Activated CD4-positive, alpha-beta T cell treated with anti-CD3 and anti-CD28 coated beads, Interleukin-2, amount 10 ng/mL, durations not matched to agents 24 days and 14 days (primary cell): Measurements from ENCODE around the gene PTPRN2. TPM values are rescaled to one million over a fixed set of nuclear protein-coding genes. Genes with fewer than 3 reads are reported as not detected.
"Not testable (repeated sequence)": the region's sequence is repeated elsewhere in the genome, so short reads cannot be mapped to it uniquely, and the experiment has no call there.

Experiments used
- DNase-seq: peaks from one replicate; pipeline ENCODE4 v3.0.0; 2022
- H3K27ac Mint-ChIP-seq: one replicate; pipeline ENCODE4 v1.8.0; 2022; ENCODE audit warnings: mild to moderate bottlenecking, mixed read lengths
- H3K27me3 Mint-ChIP-seq: one replicate; pipeline ENCODE4 v1.8.0; 2022; ENCODE audit warnings: mixed read lengths
- H3K36me3 Mint-ChIP-seq: one replicate; pipeline ENCODE4 v1.8.0; 2022; ENCODE audit warnings: low read depth, mild to moderate bottlenecking, mixed read lengths
- H3K4me1 Mint-ChIP-seq: one replicate; pipeline ENCODE4 v1.8.0; 2021; ENCODE audit warnings: mixed read lengths
- H3K4me3 Mint-ChIP-seq: one replicate; pipeline ENCODE4 v1.8.0; 2022; ENCODE audit warnings: mild to moderate bottlenecking, moderate library complexity, mixed read lengths
- H3K9me3 Mint-ChIP-seq: one replicate; pipeline ENCODE4 v1.8.0; 2021; ENCODE audit warnings: mixed read lengths
- intact Hi-C: fragments of 100-400 bp; cut with micrococcal nuclease; formaldehyde crosslinking; loops from one replicate; pipeline ENCODE4 v1.15.1; 2023
- total RNA-seq: library from RNA; stranded (reverse); gene quantifications from 2 replicates; pipeline ENCODE4 v1.2.3, GENCODE V29; 2022

Gene PTPRN2
- total RNA-seq, 1 donor from 2014 or later: 0.33 TPM

GRCh38 chr7:158044482-158044823 lies 543.2 kb downstream of the PTPRN2 start:
- Mint-ChIP-seq H3K27me3 (no peaks in the 10 kb centered on the region), H3K9me3 (peaks cover 8% of the 10 kb centered on the region), H3K36me3 (no peaks in the 10 kb centered on the region), H3K4me3 (no peak overlapping the region), H3K4me1 (no peaks in the 10 kb centered on the region), H3K27ac (no peak overlapping the region)
- intact Hi-C loops: no loop called here
- no peak for DNase-seq

- intact Hi-C loops: no loop called here
- no peaks in the 10 kb centered on the region for H3K36me3 Mint-ChIP-seq
Observed at GRCh38 chr7:158043551-158044481, 543.8 kb downstream of the PTPRN2 start.

GRCh38 chr7:158042156-158042880 lies 545.3 kb downstream of the PTPRN2 start:
- H3K36me3 Mint-ChIP-seq: no peaks in the 10 kb centered on the region
- no peak overlapping the region for H3K27ac Mint-ChIP-seq
- H3K4me1 Mint-ChIP-seq: no peaks in the 10 kb centered on the region
- DNase-seq: no peak
- H3K27me3 Mint-ChIP-seq: no peaks in the 10 kb centered on the region
- H3K9me3 Mint-ChIP-seq: peaks cover 11% of the 10 kb centered on the region
- intact Hi-C loops: no loop called here
- no peak overlapping the region for H3K4me3 Mint-ChIP-seq

More at GRCh38 chr7:158043551-158044481, 543.8 kb downstream of the PTPRN2 start:
- H3K9me3 Mint-ChIP-seq: peaks cover 11% of the 10 kb centered on the region
- no peak overlapping the region for H3K27ac Mint-ChIP-seq
- H3K27me3 Mint-ChIP-seq: no peaks in the 10 kb centered on the region
- no peak for DNase-seq
- no peak overlapping the region for H3K4me3 Mint-ChIP-seq
- H3K4me1 Mint-ChIP-seq: no peaks in the 10 kb centered on the region

GRCh38 chr7:158040199-158040598 lies 547.4 kb downstream of the PTPRN2 start:
- no peak overlapping the region for H3K27ac Mint-ChIP-seq
- intact Hi-C loops: no loop called here
- no peaks in the 10 kb centered on the region for H3K27me3 Mint-ChIP-seq
- H3K9me3 Mint-ChIP-seq: peaks cover 12% of the 10 kb centered on the region
- DNase-seq: no peak
- H3K36me3 Mint-ChIP-seq: no peaks in the 10 kb centered on the region
- H3K4me3 Mint-ChIP-seq: no peak overlapping the region
- no peaks in the 10 kb centered on the region for H3K4me1 Mint-ChIP-seq

GRCh38 chr7:158039270-158039669 lies 548.4 kb downstream of the PTPRN2 start:
- no peak for DNase-seq
- Mint-ChIP-seq H3K27ac (no peak overlapping the region), H3K4me1 (no peaks in the 10 kb centered on the region), H3K4me3 (no peak overlapping the region), H3K27me3 (no peaks in the 10 kb centered on the region), H3K36me3 (no peaks in the 10 kb centered on the region), H3K9me3 (peaks cover 15% of the 10 kb centered on the region)
- intact Hi-C loops: no loop called here

- no peaks in the 10 kb centered on the region for H3K36me3 Mint-ChIP-seq
- H3K27ac Mint-ChIP-seq: no peak overlapping the region
- no peak for DNase-seq
- intact Hi-C loops: no loop called here
- peaks cover 2% of the 10 kb centered on the region for H3K27me3 Mint-ChIP-seq
- peaks cover 19% of the 10 kb centered on the region for H3K9me3 Mint-ChIP-seq
- no peaks in the 10 kb centered on the region for H3K4me1 Mint-ChIP-seq
- H3K4me3 Mint-ChIP-seq: no peak overlapping the region
Observed at GRCh38 chr7:158037211-158037610, 550.4 kb downstream of the PTPRN2 start.

GRCh38 chr7:158035343-158035742 lies 552.3 kb downstream of the PTPRN2 start:
- Mint-ChIP-seq H3K27ac (no peak overlapping the region), H3K36me3 (no peaks in the 10 kb centered on the region), H3K4me3 (no peak overlapping the region), H3K9me3 (peaks cover 19% of the 10 kb centered on the region), H3K4me1 (no peaks in the 10 kb centered on the region), H3K27me3 (peaks cover 2% of the 10 kb centered on the region)
- intact Hi-C loops: no loop called here
- no peak for DNase-seq

- intact Hi-C loops: no loop called here
- H3K27me3 Mint-ChIP-seq: peaks cover 2% of the 10 kb centered on the region
- H3K9me3 Mint-ChIP-seq: peaks cover 12% of the 10 kb centered on the region
- H3K27ac Mint-ChIP-seq: no peak overlapping the region
- no peaks in the 10 kb centered on the region for H3K36me3 Mint-ChIP-seq
- DNase-seq: no peak
- no peaks in the 10 kb centered on the region for H3K4me1 Mint-ChIP-seq
- no peak overlapping the region for H3K4me3 Mint-ChIP-seq
Observed at GRCh38 chr7:158034571-158034970, 553.1 kb downstream of the PTPRN2 start.

GRCh38 chr7:158033925-158034324 lies 553.7 kb downstream of the PTPRN2 start:
- intact Hi-C loops, DNase-seq, H3K36me3 Mint-ChIP-seq, H3K27me3 Mint-ChIP-seq, H3K27ac Mint-ChIP-seq, H3K9me3 Mint-ChIP-seq, H3K4me3 Mint-ChIP-seq, H3K4me1 Mint-ChIP-seq: not testable (repeated sequence)

- Mint-ChIP-seq H3K27ac (no peak overlapping the region), H3K9me3 (peaks cover 7% of the 10 kb centered on the region), H3K4me1 (no peaks in the 10 kb centered on the region), H3K27me3 (peaks cover 2% of the 10 kb centered on the region), H3K4me3 (no peak overlapping the region), H3K36me3 (no peaks in the 10 kb centered on the region)
- no peak for DNase-seq
- intact Hi-C loops: no loop called here
Observed at GRCh38 chr7:158033196-158033595, 554.4 kb downstream of the PTPRN2 start.

- H3K4me1 Mint-ChIP-seq: no peaks in the 10 kb centered on the region
- peaks cover 7% of the 10 kb centered on the region for H3K9me3 Mint-ChIP-seq
- H3K4me3 Mint-ChIP-seq: no peak overlapping the region
- no peak overlapping the region for H3K27ac Mint-ChIP-seq
- DNase-seq: no peak
- H3K27me3 Mint-ChIP-seq: peaks cover 2% of the 10 kb centered on the region
- H3K36me3 Mint-ChIP-seq: no peaks in the 10 kb centered on the region
- intact Hi-C loops: no loop called here
Observed at GRCh38 chr7:158032561-158033115, 555.0 kb downstream of the PTPRN2 start.

GRCh38 chr7:158031867-158032308 lies 555.7 kb downstream of the PTPRN2 start:
- Mint-ChIP-seq H3K27me3 (peaks cover 2% of the 10 kb centered on the region), H3K36me3 (no peaks in the 10 kb centered on the region), H3K4me1 (no peaks in the 10 kb centered on the region), H3K27ac (no peak overlapping the region), H3K9me3 (peaks cover 7% of the 10 kb centered on the region), H3K4me3 (no peak overlapping the region)
- intact Hi-C loops: no loop called here
- no peak for DNase-seq

GRCh38 chr7:158030566-158030965 lies 557.1 kb downstream of the PTPRN2 start:
- H3K27ac Mint-ChIP-seq: no peak overlapping the region
- peaks cover 2% of the 10 kb centered on the region for H3K27me3 Mint-ChIP-seq
- no peaks in the 10 kb centered on the region for H3K4me1 Mint-ChIP-seq
- DNase-seq: no peak
- H3K4me3 Mint-ChIP-seq: no peak overlapping the region
- no peaks in the 10 kb centered on the region for H3K36me3 Mint-ChIP-seq
- intact Hi-C loops: no loop called here
- H3K9me3 Mint-ChIP-seq: peaks cover 7% of the 10 kb centered on the region

- Mint-ChIP-seq H3K27ac (no peak overlapping the region), H3K4me1 (no peaks in the 10 kb centered on the region), H3K4me3 (no peak overlapping the region), H3K27me3 (peaks cover 2% of the 10 kb centered on the region), H3K36me3 (no peaks in the 10 kb centered on the region), H3K9me3 (peaks cover 5% of the 10 kb centered on the region)
- intact Hi-C loops: no loop called here
- no peak for DNase-seq
Observed at GRCh38 chr7:158030071-158030470, 557.6 kb downstream of the PTPRN2 start.
